Lower lobe of right lung (tissue), 2 donors: ENCODE measurements around the gene UNC5C. TPM values are rescaled to one million over a fixed set of nuclear protein-coding genes. Genes with fewer than 3 reads are reported as not detected.

Source experiments
- ATAC-seq, 2 donors: fragments of 200-7000 bp; cut with Tn5 transposase; one replicate each; pipeline ENCODE4 v1.9.1; 2020 to 2022; ENCODE audit warnings: mild to moderate bottlenecking in 2 of 2, moderate library complexity in 2 of 2
- DNase-seq: peaks from one replicate; pipeline ENCODE4 v3.0.0-alpha.2; 2020
- H3K27ac ChIP-seq: fragments of 200-600 bp; one replicate; pipeline ENCODE4 v1.8.0; 2022
- H3K27me3 ChIP-seq: fragments of 200-600 bp; one replicate; pipeline ENCODE4 v1.8.0; 2022; ENCODE audit warnings: low read depth
- H3K36me3 ChIP-seq: fragments of 200-600 bp; one replicate; pipeline ENCODE4 v1.8.0; 2022; ENCODE audit warnings: mild to moderate bottlenecking
- H3K4me1 ChIP-seq: fragments of 200-600 bp; one replicate; pipeline ENCODE4 v1.8.0; 2022
- H3K4me3 ChIP-seq: fragments of 200-600 bp; one replicate; pipeline ENCODE4 v1.8.0; 2022; ENCODE audit warnings: mild to moderate bottlenecking
- H3K9me3 ChIP-seq: fragments of 200-600 bp; one replicate; pipeline ENCODE4 v1.8.0; 2022
- CTCF ChIP-seq: fragments of 200-600 bp; IDR thresholded peaks from one replicate; pipeline ENCODE4 v1.8.0; 2022; ENCODE audit warnings: antibody characterized with exemption, mild to moderate bottlenecking
- intact Hi-C: fragments of 100-400 bp; cut with DNase I; formaldehyde crosslinking; loops from one replicate; pipeline ENCODE4 v1.11.0; 2022
- total RNA-seq: library from RNA; stranded (reverse); fragmentation: NEBNext Ultra II Directional; extraction: Animal tissue kit (Norgen Biotek cat#: 25700); gene quantifications from one replicate; pipeline ENCODE4 v1.2.1, GENCODE V29; 2021
- donor health status: DM: no; HTN: yes; CAD: no; lungs with severe emphysema.

Gene UNC5C
- total RNA-seq, 1 donor from 2014 or later: 5.1 TPM

GRCh38 chr4:95517576-95518345 lies 31.0 kb downstream of the UNC5C start:
- Histone ChIP-seq H3K4me3 (no peak overlapping the region), H3K9me3 (no peaks in the 10 kb centered on the region), H3K4me1 (no peaks in the 10 kb centered on the region), H3K27ac (no peak overlapping the region), H3K36me3 (no peaks in the 10 kb centered on the region), H3K27me3 (no peaks in the 10 kb centered on the region)
- TF ChIP-seq CTCF: no peak
- ATAC-seq (no peak), DNase-seq (no peak)
- intact Hi-C loops: no loop called here

DNA sequence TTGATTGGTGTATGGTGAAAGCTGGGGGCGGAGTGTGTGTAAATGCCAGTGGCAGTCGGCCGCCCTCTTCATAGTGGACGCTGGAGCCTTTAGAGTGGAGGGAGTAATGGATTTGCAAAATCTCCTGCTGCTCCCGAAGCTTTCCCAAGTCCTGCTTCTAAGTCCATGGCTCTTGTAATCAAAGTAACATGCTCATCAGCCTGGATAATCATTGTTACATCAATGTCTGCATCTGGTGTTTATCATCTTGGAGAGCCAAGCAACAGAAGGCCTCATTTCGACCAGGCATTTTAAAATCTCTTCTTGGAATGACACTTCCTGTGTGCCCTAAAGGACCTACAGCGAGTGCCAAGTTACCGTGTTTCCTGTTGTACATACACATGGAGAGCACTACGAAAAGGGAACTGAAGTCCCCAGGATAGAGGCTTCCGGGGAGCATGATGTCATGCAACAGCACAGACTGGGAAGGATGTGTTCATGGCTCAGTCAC lies 32.2 kb downstream of the UNC5C start:
- no peaks in the 10 kb centered on the region for H3K4me1 ChIP-seq
- DNase-seq (no peak), ATAC-seq (no peak)
- no peaks in the 10 kb centered on the region for H3K27me3 ChIP-seq
- intact Hi-C loops: no loop called here
- H3K9me3 ChIP-seq: no peaks in the 10 kb centered on the region
- TF ChIP-seq CTCF: no peak
- H3K4me3 ChIP-seq: no peak overlapping the region
- H3K36me3 ChIP-seq: no peaks in the 10 kb centered on the region
- no peak overlapping the region for H3K27ac ChIP-seq

- Histone ChIP-seq H3K4me3 (no peak overlapping the region), H3K36me3 (no peaks in the 10 kb centered on the region), H3K27me3 (no peaks in the 10 kb centered on the region), H3K27ac (no peak overlapping the region), H3K9me3 (no peaks in the 10 kb centered on the region), H3K4me1 (no peaks in the 10 kb centered on the region)
- ATAC-seq (no peak), DNase-seq (no peak)
- no peak for TF ChIP-seq CTCF
- intact Hi-C loops: no loop called here
These were observed 33.2 kb downstream of the UNC5C start for GRCh38 chr4:95515589-95515988.

DNA sequence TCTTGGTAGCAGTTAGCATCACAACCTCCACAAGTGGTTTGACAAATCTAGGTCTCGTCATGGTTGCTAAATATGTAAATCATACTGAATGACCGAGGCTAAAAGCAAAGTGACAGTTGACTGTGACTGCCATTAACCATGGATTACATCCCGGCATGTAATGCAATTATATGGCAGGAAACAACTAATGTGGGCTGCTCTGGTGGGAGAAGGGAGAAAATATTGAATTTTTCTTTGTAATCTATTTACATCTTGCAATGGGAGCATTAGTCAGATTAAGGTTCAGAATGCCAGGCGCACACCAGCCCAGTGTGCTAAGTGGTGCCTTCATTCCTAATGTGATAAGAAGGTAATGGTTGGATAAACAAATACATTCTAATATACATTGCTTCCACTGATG lies 35.8 kb downstream of the UNC5C start:
- no peak for DNase-seq
- no peak for TF ChIP-seq CTCF
- intact Hi-C loops: no loop called here

DNA sequence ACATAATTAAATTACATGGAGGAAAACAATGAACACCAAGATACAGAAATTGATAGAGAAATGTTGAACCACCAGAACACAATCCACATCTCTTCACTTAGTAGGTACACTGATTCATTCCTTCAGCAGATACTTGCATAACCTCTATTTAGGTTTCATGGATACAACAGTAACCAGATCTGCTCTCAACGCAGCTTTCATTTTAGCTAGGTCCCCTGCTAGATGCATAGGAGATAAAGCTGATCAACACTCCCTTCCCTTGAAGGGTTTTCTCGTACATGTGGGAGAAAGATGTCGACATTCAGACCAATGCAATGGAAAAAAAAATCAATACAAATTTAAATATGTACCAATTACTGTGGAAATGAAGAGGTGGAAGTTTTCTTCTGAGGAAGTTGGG lies 37.3 kb downstream of the UNC5C start:
- no peak overlapping the region for H3K4me3 ChIP-seq
- no peak for TF ChIP-seq CTCF
- no peak overlapping the region for H3K27ac ChIP-seq
- no peaks in the 10 kb centered on the region for H3K27me3 ChIP-seq
- no peak for DNase-seq
- H3K4me1 ChIP-seq: peaks cover 4% of the 10 kb centered on the region
- H3K36me3 ChIP-seq: no peaks in the 10 kb centered on the region
- intact Hi-C loops: no loop called here
- no peaks in the 10 kb centered on the region for H3K9me3 ChIP-seq
- no peak for ATAC-seq

More for the DNA sequence above, 35.8 kb downstream of the UNC5C start:
- Histone ChIP-seq H3K9me3 (no peaks in the 10 kb centered on the region), H3K27ac (no peak overlapping the region), H3K4me1 (peaks cover 4% of the 10 kb centered on the region), H3K27me3 (no peaks in the 10 kb centered on the region), H3K4me3 (no peak overlapping the region), H3K36me3 (no peaks in the 10 kb centered on the region)
- ATAC-seq: no peak
